HG03280 (cell line): ENCODE results near the gene EBF3.
"Not testable (repeated sequence)": the region's sequence is repeated elsewhere in the genome, so short reads cannot be mapped to it uniquely, and the experiment has no call there.

Experiments
- ATAC-seq: cut with Tn5 transposase; IDR thresholded peaks from one replicate; pipeline ENCODE4 v1.9.1; 2021; ENCODE audit warnings: mild to moderate bottlenecking, moderate library complexity; ENCODE audit not compliant: unreplicated experiment

EBF3 gene

DNA sequence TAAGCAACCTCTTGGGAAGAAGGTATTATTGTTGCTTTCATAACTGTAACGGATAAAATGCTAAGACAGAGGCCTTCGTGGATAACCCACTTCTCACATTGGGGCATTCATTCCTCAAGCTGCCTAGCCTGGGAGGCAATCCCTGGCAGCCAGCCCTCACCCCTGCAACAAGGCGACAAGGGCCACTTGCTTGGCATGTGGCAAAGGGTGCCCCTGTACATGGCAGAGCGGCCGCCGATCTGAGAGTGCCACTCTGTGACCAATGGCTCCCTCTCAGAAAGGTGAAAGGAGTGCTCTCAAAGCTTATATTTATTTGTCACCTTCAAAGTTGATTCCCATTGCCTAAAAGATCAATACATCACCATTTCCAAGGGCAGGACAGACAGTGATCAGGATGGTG lies 31.9 kb downstream of the EBF3 start:
- no peak for ATAC-seq

DNA sequence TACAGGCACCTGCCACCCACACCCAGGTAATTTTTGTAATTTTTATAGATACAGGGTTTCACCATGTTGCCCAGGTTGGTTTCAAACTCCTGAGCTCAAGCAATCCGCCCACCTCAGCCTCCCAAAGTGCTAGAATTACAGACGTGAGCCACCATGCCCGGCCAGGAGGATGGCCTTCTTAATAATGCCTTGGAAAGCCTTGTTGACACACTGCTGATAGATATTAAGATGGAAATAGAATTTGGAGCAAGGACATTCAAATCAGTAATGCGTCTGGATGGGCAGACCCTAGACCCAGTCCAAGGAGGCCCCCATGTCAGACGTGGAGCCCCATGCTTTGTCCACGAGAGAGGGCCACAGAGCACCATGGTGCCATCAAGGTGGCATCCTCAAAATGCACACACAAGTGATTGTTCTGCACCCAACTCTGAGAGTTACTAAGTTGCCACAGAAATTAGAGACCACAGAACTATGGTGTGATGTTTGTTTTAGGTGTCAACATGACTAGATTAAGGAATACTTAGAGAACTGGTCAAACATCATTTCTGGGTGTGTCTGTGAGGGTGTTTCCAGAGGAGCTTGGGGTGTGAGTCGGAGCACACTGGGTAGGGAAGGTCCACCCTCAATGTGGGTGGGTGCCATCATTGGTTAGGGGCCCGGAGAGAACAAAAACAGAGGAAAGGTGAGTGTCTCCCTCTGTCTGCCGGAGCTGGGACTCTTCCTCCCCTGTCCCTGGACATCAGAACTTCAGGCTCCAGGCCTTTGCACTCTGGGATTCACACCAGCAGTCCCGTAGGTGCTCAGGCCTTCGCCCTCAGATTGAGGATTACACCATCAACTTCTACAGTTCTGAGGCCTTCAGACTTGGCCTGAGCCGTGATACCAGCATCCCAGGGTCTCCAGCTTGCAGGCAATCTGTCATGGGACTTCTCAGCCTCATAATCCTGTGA lies 34.5 kb downstream of the EBF3 start:
- no peak for ATAC-seq

DNA sequence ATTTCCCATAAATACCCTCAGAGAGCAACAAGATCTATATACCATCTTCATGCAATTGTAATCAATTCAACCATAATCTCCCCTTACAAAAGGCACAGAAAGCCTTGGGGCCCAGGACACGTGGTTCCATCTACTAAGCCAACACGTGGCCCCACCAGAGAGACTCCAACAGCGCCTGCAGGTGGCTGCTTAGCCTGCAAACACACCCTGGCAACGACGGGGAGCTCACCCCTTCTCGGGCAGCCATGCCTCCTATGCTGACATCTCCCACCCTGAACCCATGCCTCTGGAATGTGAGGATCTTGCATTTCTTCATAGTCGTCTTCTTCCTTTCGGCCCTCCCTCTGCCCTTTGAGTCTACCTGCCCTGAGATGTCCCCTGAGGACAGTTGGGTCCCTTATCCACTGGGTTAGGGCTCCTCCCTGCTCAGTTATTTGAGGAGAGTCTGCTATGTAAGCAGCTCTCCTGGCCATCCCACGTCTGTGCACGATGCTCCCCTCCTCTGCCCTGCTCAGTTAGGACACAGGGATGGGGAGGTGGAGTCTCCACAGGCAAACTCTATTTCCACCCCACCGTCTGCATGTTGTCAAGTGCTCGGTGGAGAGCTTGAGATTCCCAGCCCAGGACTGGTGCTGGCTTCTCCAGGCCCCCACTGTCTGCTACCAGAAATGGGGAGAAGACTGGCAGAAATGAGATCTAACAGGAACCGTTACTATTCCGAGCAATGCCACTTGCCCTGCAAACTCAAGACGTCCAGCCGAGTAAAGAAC lies 36.5 kb downstream of the EBF3 start:
- ATAC-seq, result no peak

DNA sequence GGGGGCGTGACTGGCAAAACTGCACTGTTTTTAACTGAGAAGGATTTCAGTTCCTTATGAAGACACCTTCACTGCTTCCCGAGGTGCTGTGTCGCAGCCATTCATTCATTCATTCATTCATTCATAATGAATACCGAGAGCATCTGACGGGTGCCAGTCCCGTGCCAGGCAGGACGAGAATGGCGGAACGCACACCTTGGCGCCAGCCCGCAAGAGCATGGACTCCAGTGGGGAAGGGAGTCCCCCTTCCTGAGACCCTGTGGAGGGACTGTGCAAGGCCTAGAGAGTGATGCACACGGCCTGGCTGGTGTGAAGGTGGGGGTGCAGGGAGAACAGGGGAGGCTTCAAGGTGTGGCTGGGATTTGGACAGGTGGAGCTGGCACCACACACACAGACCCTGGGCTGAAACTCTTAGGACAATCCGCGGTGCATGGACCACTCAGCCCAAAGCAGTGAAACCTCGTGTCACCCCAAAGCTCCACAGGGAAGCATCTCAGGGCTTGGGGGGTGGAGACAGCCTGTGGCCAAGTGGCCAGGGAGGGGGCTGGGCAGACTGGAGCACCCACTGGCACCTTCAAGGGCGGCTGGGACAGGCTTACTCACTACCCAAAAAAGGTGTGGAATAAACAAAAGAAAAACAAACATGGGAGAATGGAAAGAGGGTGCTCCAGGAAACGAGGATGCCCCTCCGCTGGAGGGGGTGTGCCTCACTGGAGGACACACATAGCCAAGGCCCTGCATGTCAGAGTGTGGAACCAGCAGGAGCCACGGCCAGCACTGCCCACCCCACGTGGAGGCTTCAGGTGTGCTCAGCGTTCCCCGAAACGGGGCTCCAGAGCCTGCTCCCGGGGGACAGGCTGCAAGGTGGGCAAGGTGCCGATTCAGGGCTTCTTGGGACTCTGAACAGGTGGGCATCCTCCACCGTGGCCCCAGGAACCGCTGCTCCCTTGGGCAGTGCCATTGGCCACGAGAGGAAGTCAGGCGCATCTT lies 37.7 kb downstream of the EBF3 start:
- ATAC-seq, result no peak

DNA sequence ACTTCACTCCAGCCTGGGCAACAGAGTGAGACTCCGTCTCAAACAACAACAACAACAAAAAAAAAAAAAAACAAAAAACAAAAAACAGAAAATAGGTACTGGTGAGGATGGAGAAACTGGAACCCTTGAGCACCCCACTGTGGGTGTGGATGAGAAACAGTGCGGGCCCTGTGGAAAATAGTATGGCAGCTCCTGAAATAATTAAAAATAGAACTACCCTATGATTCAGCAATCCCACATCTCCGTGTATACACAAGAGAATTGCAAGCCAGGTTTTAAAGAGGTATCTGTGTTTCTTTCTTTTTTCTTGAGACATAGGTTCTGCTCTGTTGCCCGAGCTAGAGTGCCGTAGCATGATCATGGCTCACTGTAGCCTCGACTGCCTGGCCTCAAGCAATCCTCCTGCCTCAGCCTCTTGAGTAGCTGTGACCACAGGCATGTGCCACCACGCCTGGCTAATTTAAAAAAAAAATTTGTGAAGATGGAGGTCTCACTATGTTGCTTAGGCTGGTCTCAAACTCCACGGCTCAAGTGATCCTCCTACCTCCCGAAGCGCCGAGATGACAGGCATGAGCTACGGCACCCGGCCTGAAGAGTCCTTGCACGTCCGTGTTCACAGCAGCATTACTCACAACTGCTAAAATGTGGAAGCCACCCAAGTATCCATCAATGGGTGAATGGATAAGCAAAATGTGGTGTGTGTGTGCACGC lies 39.5 kb downstream of the EBF3 start:
- no peak for ATAC-seq

DNA sequence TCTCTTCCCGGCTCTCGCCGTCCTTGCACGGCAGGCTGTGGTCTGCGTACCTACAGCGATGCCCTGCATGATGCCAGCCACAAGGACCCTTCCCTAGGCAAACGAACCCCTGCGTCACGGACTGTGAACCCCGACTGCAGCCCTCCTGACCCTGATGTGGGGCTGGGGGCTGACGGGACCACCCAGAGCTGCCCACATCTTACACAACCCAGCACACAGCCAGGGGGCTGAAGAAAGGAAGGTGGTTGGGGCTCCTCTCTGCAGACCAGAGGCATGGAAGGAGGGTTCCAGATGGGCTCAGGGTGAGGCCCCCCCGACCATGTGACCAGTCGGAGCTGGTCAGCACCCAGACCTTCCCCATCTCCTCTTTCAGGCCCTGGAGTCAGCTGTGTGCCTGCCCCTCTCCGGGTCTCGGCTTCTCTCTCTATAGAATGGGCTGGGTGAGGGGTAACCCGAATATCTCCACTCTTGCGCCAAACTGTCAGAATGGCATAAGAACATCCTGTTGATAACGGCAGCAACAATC lies 41.4 kb downstream of the EBF3 start:
- no peak for ATAC-seq

DNA sequence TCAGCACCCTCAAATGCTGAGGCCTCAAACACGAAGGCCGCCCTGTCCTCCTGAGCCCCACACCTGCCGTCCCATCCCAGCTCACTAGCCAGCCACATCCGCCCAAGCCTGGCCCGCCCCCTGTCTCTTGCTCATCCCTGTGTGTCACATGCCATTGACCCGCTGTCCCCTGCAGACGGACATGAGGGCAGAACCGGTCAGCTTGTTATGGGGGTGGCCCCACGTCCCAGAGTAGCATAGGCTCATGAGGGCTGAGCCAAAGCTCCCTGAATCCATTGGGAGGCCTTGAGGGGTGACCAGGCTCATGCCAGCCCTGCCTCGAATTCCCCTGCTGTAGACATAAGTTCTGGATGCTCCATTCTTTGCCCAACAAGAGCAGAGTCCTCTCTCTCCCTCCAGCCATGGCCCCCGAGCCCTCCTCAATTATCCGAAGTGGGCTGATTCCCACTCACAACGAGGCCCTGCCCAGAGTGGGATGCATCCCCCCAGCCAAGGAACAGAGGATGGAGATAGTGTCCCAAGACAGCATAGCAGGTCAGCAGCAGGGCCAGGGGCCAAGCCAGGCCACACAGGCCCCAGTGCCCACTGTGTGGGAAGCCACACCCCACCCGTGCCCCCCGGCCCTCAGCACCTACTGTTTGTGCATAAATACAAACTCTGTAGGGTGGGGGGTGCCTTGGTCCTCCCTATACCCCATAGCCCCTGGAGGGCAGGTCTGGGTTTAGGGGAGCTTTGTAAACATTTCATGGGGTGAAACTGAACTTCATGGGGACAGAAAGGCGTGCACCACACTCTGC lies 42.1 kb downstream of the EBF3 start:
- no peak for ATAC-seq

DNA sequence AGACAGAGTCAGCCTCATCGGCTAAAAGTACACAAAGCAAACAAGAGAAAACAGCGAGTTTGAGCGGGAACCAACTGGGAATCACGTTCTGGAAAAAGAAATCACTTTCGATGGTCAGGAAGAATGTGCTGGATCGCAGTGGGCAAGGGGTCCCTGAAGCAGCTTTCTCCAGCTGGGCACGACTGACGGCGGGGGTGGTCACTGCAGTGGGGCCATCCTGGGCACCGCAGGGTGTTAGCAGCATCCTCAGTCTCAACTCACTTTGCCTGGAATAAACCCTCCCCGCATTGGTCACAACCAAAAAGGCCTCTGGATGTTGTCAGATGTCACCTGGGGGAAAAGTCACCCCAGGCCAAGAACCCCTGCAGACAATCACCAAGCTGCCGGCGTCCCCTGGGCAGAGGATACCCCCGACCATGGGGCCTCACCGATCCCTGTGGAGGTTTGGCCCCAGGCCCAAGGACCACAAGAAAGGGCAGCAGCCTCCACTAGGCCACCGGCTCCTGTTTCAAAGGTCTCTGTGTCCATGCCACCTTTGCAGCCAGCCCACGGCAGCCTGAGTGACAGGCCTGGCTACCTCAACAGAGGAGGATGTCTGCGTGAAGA lies 42.9 kb downstream of the EBF3 start:
- no peak for ATAC-seq

DNA sequence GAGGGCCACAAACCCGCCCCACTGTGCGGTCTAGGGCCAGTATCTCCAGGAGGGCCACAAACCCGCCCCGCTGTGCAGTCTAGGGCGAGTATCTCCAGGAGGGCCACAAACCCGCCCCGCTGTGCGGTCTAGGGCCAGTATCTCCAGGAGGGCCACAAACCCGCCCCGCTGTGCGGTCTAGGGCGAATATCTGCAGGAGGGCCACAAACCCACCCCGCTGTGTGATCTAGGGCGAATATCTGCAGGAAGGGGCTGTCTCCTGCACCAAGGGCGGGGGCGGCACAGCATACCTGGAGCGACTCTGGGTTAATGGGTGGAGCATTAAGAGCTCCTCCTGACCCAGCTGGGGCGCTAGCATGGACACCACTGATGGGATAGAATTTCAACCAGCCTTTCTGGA lies 43.9 kb downstream of the EBF3 start:
- not testable (repeated sequence) for ATAC-seq

DNA sequence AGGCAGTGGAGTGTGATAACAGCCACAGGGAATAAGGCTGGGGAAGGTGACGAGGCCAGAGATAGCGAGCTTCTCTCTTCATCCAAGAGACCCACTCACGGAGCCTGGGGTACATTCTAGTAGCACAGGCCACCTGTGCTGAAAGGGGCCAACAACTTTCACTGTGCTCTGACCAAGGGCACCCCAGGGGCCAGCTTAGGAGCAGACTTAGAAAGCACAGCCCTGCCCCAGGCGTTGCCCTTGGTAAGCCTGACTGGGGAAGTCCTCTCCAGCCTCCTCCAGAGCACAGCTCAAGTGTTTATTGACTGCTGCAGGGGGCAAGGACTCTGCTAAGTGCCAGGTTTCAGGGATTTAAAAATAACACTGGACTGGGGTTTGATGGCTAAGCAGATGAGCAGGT lies 44.7 kb downstream of the EBF3 start:
- ATAC-seq, result no peak

DNA sequence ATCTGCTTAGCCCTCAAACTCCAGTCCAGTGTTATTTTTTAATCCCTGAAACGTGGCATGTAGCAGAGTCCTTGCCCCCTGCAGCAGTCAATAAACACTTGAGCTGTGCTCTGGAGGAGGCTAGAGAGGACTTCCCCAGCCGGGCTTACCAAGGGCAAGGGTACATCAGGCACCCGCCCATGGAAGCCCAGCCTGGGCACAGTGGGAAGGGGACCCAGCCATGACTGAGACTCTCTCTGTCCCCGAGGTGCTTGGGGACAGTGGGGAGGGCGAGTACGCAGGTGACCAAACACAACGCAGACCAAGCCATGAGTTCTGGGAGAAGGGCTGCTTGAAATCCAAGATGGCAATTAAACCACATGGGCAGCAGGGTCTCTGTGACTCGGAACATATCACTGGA lies 45.2 kb downstream of the EBF3 start:
- no peak for ATAC-seq

DNA sequence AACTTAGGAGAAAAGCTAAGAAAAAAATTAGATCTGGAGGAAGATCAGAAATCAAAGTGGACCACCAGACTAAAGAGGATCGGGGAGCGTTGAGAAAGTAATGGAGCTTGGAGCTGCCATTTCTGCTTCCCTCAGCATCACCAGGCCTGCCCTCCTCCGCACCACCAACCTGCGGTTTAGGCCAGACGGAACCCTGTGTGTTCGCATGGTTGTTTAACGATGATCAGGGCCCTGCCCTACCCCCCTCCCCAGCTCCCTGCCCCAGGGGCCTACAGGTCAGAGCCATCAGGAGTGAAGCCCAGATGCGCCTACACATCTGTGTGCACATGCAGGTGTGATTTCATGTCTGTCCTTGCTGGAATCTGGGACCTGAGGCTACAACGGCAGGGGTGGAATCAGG lies 45.7 kb downstream of the EBF3 start:
- no peak for ATAC-seq

DNA sequence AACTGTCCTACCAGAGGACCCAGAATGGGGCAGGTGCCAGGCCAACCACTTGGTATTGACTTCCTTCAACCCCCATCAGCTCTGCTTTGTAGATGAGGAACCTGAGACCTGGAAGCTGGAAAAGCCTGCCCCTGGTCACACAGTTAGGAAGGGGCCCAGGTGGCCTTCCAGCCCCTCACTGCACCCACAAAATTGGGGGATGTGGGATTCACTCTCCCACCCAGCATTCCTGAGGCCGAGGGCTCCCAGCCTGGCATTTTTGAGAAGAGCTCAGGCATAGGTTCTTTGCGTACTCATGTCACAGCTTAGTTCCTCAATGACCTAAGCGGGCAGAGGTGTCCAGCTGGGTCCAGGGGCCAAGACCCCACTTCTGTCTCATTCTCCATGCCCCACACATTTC lies 46.1 kb downstream of the EBF3 start:
- ATAC-seq, result no peak

DNA sequence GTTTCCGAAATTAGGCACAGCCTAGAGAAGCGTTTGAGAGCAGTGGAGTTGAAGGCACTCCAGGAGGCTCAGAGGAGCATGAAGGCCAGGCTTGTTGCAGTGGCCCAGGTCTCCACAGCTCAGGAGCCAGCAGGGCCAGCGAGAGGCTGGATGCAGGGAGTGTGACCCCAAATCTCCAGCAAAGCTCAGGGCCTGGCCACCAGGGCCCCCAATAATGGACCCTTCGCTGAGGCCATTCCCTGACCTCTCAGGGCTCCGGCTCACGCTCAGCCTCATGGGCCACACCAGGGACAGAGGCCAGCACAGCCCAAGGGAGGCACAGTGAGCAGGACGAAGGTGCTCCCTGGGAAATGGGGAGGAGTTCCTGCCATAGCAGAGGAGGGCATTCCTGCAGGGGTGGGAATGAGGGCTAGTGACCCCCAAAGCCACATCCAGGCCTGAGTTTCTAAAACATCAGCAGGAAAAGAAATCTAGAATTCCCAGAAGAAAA lies 47.5 kb downstream of the EBF3 start:
- no peak for ATAC-seq

DNA sequence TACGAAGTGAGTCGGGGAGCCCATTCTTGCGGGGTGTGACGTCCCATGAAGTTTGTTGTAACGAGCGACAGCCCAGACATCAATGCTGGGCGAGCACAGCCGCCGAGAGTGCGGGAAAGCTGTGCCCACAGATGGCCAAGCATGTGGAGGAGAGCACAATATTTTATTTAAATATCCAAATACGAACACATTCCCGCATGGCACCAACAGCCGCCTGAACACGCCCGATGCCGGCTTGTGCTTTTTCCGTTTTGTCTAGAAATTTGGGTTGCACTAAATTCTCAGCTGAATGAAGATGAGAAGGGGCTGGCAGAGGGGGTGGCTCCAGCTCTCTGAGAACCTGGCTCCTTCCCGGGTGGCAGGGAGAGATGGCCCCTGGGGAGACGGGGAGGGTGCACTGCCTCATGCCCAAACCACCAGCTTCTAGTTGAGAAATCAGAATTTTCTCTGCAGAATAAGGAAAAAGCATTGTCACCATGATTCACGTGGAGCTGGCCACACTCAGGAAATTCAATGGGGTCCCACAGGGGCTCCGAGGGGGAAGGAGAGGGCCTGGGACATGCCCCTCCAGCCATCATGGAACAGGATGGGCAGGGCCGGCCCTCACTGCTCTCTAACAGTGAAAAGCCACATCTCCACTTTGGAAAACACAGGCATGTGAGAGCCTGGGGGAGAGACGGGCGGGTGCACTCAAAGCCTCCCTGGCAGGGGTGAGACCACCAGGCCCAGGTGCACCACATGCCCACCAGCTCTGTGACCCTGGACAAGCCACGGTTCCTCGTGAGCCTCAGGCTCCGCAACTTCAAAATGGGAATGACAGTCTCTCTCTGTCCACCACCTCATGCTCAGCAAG lies 48.3 kb downstream of the EBF3 start:
- ATAC-seq, result no peak

DNA sequence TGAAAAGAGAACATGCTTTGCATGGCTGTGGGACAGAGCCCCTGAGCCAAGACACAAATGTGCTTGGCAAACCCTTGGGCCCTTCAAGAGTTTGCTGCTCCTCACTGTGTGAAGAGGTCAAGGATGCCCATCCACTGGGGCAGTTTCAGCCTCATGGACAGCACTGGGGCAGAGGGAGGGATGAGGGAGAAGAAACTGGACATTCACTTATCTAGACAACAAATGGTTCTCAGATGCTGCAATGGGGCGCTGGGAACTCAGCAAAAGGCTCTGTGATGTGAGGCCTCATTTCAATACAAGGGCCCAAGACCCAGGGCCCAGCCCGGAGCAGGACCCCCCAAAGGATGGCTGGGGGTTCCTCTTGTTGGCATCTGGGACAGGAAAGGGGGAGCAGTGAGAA lies 49.1 kb downstream of the EBF3 start:
- ATAC-seq, result no peak

DNA sequence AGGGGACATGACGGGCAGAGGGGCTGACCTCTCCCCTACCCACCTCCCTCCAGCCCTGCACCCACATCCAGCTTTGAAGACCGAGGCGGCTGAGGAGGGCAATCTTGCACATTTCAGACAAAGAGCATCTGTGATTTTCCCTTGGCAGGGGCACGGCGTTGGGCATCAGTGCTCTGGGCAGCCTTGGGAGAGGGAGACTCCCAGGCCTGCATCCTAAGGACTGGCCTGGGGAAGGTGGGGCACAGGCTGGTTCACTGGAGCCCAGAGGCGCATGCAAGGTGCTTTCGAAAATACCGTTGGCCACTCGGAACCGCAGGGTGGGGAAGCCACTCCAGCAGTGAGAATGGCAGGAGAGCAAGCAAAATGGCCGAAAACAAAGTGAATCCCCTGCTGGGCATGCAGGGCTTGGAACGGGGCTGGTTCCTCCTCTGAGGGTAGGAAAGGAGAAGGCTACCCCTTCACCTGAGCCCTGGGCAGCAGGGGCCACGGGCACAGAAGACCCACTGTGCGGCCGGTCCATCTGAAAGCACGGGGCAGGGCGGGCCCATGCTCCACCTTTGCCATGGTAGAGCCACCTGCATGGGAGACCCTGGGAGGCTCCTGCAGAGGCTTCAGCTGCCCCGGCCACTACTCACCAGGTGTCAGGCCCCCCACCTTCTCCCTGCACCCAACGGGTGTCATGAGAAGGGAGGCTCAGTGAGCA lies 49.8 kb downstream of the EBF3 start:
- no peak for ATAC-seq
